ENCODE data around the gene PTRH2.

The PTRH2 gene

DNA sequence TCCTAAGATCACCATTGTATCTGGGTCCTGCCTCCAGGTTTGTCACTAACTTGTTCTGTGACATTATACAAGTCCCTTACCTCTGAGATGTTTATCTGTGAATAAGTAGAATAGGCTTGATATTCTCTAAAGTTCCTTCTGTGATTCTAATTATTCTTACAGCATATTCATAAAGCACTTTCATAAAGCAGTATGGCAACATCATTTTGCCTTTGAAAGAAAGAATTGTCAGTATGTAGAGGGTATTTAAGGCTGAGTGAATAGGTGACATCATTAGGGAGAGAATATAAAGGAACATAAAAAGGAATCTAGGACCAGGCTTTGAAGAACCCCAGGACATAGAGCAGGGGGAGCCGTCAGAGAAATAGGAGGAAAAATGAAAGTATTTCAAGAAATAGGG is 15.8 kb upstream of the PTRH2 start:
- Histone ChIP-seq H3K79me2 (ENCODE audit: control insufficient read depth, low read length) (peaks cover 81% of the 10 kb centered on the region), H3K9me2 (replicated peaks; ENCODE audit: control insufficient read depth, low read length) (no peaks in the 10 kb centered on the region), H3K36me3 (ENCODE audit: control insufficient read depth, low read length) (no peaks in the 10 kb centered on the region), H3K27ac (ENCODE audit: low read depth, low read length) (no peak overlapping the region), H3K4me2 (ENCODE audit: low read length) (no peak overlapping the region), H3K4me1 (ENCODE audit: control insufficient read depth, low read length) (no peaks in the 10 kb centered on the region), H4K20me1 (ENCODE audit: control insufficient read depth, insufficient read depth, low read depth, low read length) (no peaks in the 10 kb centered on the region), H3K4me3 (ENCODE audit: low read length) (no peak overlapping the region), H3F3A (ENCODE audit: control insufficient read depth, insufficient read depth) (no peaks in the 10 kb centered on the region), H3K27me3 (ENCODE audit: control insufficient read depth, low read length) (no peaks in the 10 kb centered on the region), H3K9me3 (ENCODE audit: control insufficient read depth, insufficient read depth, low read length) (no peaks in the 10 kb centered on the region)
- TF ChIP-seq CTCF (IDR thresholded peaks at IDR 0.05; ENCODE audit: low read depth, low read length, poor library complexity, severe bottlenecking), result no peak
- TF ChIP-seq EZH2phosphoT487 (IDR thresholded peaks at IDR 0.05; ENCODE audit: borderline replicate concordance, low read length), result no peak

DNA sequence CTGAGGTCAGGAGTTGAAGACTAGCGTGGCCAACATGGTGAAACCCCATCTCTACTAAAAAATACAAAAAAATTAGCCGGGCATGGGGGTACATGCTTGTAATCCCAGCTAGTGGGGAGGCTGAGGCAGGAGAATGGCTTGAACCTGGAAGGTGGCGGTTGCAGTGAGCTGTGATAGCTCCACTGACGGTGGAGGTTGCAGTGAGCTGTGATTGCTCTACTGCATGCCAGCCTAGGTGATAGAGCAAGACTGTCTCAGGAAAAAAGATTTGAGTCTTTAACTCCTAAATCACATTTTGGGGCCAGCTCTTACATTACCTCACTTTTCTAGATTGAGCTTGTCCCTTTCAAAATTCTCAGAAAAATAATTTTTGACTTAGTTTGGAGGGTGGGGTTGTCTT is 15.4 kb upstream of the PTRH2 start:
- no peak overlapping the region for H3K27ac ChIP-seq (ENCODE audit: low read depth, low read length)
- peaks cover 81% of the 10 kb centered on the region for H3K79me2 ChIP-seq (ENCODE audit: control insufficient read depth, low read length)
- TF ChIP-seq CTCF (IDR thresholded peaks at IDR 0.05; ENCODE audit: low read depth, low read length, poor library complexity, severe bottlenecking) (no peak), EZH2phosphoT487 (IDR thresholded peaks at IDR 0.05; ENCODE audit: borderline replicate concordance, low read length) (no peak)
- no peaks in the 10 kb centered on the region for H3K27me3 ChIP-seq (ENCODE audit: control insufficient read depth, low read length)
- no peaks in the 10 kb centered on the region for H3K4me1 ChIP-seq (ENCODE audit: control insufficient read depth, low read length)
- H4K20me1 ChIP-seq (ENCODE audit: control insufficient read depth, insufficient read depth, low read depth, low read length), result no peaks in the 10 kb centered on the region
- H3K4me3 ChIP-seq (ENCODE audit: low read length), result no peak overlapping the region
- no peaks in the 10 kb centered on the region for H3K36me3 ChIP-seq (ENCODE audit: control insufficient read depth, low read length)
- no peak overlapping the region for H3K4me2 ChIP-seq (ENCODE audit: low read length)
- H3K9me3 ChIP-seq (ENCODE audit: control insufficient read depth, insufficient read depth, low read length), result no peaks in the 10 kb centered on the region
- H3K9me2 ChIP-seq (replicated peaks; ENCODE audit: control insufficient read depth, low read length), result no peaks in the 10 kb centered on the region
- no peaks in the 10 kb centered on the region for H3F3A ChIP-seq (ENCODE audit: control insufficient read depth, insufficient read depth)

- Histone ChIP-seq H3K9me2 (replicated peaks; ENCODE audit: control insufficient read depth, low read length) (no peaks in the 10 kb centered on the region), H3K36me3 (ENCODE audit: control insufficient read depth, low read length) (no peaks in the 10 kb centered on the region), H3K27ac (ENCODE audit: low read depth, low read length) (no peak overlapping the region), H3F3A (ENCODE audit: control insufficient read depth, insufficient read depth) (no peaks in the 10 kb centered on the region), H3K27me3 (ENCODE audit: control insufficient read depth, low read length) (no peaks in the 10 kb centered on the region), H3K4me2 (ENCODE audit: low read length) (no peak overlapping the region), H3K4me3 (ENCODE audit: low read length) (no peak overlapping the region), H3K4me1 (ENCODE audit: control insufficient read depth, low read length) (no peaks in the 10 kb centered on the region), H3K9me3 (ENCODE audit: control insufficient read depth, insufficient read depth, low read length) (no peaks in the 10 kb centered on the region), H3K79me2 (ENCODE audit: control insufficient read depth, low read length) (peaks cover 89% of the 10 kb centered on the region), H4K20me1 (ENCODE audit: control insufficient read depth, insufficient read depth, low read depth, low read length) (no peaks in the 10 kb centered on the region)
- TF ChIP-seq CTCF (IDR thresholded peaks at IDR 0.05; ENCODE audit: low read depth, low read length, poor library complexity, severe bottlenecking), result no peak
- TF ChIP-seq EZH2phosphoT487 (IDR thresholded peaks at IDR 0.05; ENCODE audit: borderline replicate concordance, low read length), result no peak
Observed at GRCh38 chr17:59719526-59719925, 12.3 kb upstream of the PTRH2 start.

- H3K4me3 ChIP-seq (ENCODE audit: low read length), result no peak overlapping the region
- TF ChIP-seq EZH2phosphoT487 (IDR thresholded peaks at IDR 0.05; ENCODE audit: borderline replicate concordance, low read length) (no peak), CTCF (IDR thresholded peaks at IDR 0.05; ENCODE audit: low read depth, low read length, poor library complexity, severe bottlenecking) (no peak)
- H3K9me3 ChIP-seq (ENCODE audit: control insufficient read depth, insufficient read depth, low read length), result no peaks in the 10 kb centered on the region
- no peaks in the 10 kb centered on the region for H3K27me3 ChIP-seq (ENCODE audit: control insufficient read depth, low read length)
- no peaks in the 10 kb centered on the region for H3F3A ChIP-seq (ENCODE audit: control insufficient read depth, insufficient read depth)
- H4K20me1 ChIP-seq (ENCODE audit: control insufficient read depth, insufficient read depth, low read depth, low read length), result 0 out of 2 replicates have a peak, but pooled peaks cover 4% of the 10 kb centered on the region
- no peak overlapping the region for H3K27ac ChIP-seq (ENCODE audit: low read depth, low read length)
- H3K4me2 ChIP-seq (ENCODE audit: low read length), result no peak overlapping the region
- H3K4me1 ChIP-seq (ENCODE audit: control insufficient read depth, low read length), result no peaks in the 10 kb centered on the region
- H3K9me2 ChIP-seq (replicated peaks; ENCODE audit: control insufficient read depth, low read length), result no peaks in the 10 kb centered on the region
- no peaks in the 10 kb centered on the region for H3K36me3 ChIP-seq (ENCODE audit: control insufficient read depth, low read length)
- peaks cover 87% of the 10 kb centered on the region for H3K79me2 ChIP-seq (ENCODE audit: control insufficient read depth, low read length)
Observed at GRCh38 chr17:59716427-59716826, 9.2 kb upstream of the PTRH2 start.

Data from DOHH2 (cell line).